GM19238 (cell line): Measurements from ENCODE around the gene MAP7D1.
"Not testable (repeated sequence)": the region's sequence is repeated elsewhere in the genome, so short reads cannot be mapped to it uniquely, and the experiment has no call there.

Source experiments
- DNase-seq: peaks from one replicate; pipeline ENCODE4 v3.0.0; 2011; ENCODE audit warnings: low spot score; ENCODE audit not compliant: insufficient read length

The MAP7D1 gene

GRCh38 chr1:36199934-36200741, 44.2 kb downstream of the MAP7D1 start:
- DNase-seq: no peak

GRCh38 chr1:36203027-36203553, 47.1 kb downstream of the MAP7D1 start:
- no peak for DNase-seq

GRCh38 chr1:36203554-36204346, 47.8 kb downstream of the MAP7D1 start:
- DNase-seq: no peak

GRCh38 chr1:36204347-36204909, 48.5 kb downstream of the MAP7D1 start:
- no peak for DNase-seq

GRCh38 chr1:36206323-36206858, 50.4 kb downstream of the MAP7D1 start:
- no peak for DNase-seq

GRCh38 chr1:36207339-36207738, 51.4 kb downstream of the MAP7D1 start:
- no peak for DNase-seq

- no peak for DNase-seq
Measured at GRCh38 chr1:36208978-36209703, 53.2 kb downstream of the MAP7D1 start.

- no peak for DNase-seq
Measured at GRCh38 chr1:36211307-36211706, 55.3 kb downstream of the MAP7D1 start.

GRCh38 chr1:36211841-36212240, 55.9 kb downstream of the MAP7D1 start:
- DNase-seq: no peak

GRCh38 chr1:36212782-36213181, 56.8 kb downstream of the MAP7D1 start:
- no peak for DNase-seq

- DNase-seq: no peak
Measured at GRCh38 chr1:36217670-36218069, 61.7 kb downstream of the MAP7D1 start.

- not testable (repeated sequence) for DNase-seq
Measured at GRCh38 chr1:36221901-36222300, 65.9 kb downstream of the MAP7D1 start.

- no peak for DNase-seq
Measured at GRCh38 chr1:36222481-36223380, 66.8 kb downstream of the MAP7D1 start.

GRCh38 chr1:36223381-36223995, 67.5 kb downstream of the MAP7D1 start:
- no peak for DNase-seq

GRCh38 chr1:36223996-36224536, 68.1 kb downstream of the MAP7D1 start, which contains the start of gene THRAP3:
TSS of gene THRAP3 (plus strand) at chr1:36224443. CDS start at chr1:36282564, 58,121 bp downstream.
- peak; percentile 90 for DNase-seq

- DNase-seq: peak; percentile 80
Measured at GRCh38 chr1:36224537-36225282, 68.8 kb downstream of the MAP7D1 start.

- DNase-seq: no peak
Measured at GRCh38 chr1:36225283-36225899, 69.4 kb downstream of the MAP7D1 start.

GRCh38 chr1:36230279-36230678, 74.3 kb downstream of the MAP7D1 start:
- not testable (repeated sequence) for DNase-seq
